GM19468 (cell line): ENCODE measurements around the gene FGFR2.
A peak's percentile ranks its signal among the peaks of the same experiment; 100 is the strongest.
"Not testable (repeated sequence)": the region's sequence is repeated elsewhere in the genome, so short reads cannot be mapped to it uniquely, and the experiment has no call there.

Experiments
- ATAC-seq: cut with Tn5 transposase; IDR thresholded peaks from one replicate; pipeline ENCODE4 v1.9.1; 2021; ENCODE audit warnings: mild to moderate bottlenecking, moderate library complexity, moderate number of reproducible peaks; ENCODE audit not compliant: unreplicated experiment; ENCODE audit errors: extremely low read depth

The FGFR2 gene

DNA sequence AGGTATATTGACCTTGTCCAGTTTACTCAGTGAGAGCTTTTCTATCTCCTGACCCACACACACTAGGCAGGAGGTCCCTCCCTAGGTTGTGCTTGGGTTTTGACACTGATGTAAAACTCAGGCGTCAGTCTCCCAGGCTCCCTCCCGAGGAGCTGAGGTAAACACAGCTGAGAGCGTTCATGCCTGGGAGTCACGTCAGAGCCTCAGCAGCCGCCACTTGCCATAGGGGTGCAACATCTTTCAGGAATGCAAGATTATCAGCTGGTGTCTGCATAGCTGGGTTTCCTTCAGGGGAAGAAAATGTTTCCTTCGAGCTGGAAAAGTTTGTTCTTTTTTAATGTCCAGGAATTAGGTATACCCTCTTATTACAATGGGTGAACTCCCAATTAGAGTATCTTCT is 70.6 kb downstream of the FGFR2 start:
- no peak for ATAC-seq

DNA sequence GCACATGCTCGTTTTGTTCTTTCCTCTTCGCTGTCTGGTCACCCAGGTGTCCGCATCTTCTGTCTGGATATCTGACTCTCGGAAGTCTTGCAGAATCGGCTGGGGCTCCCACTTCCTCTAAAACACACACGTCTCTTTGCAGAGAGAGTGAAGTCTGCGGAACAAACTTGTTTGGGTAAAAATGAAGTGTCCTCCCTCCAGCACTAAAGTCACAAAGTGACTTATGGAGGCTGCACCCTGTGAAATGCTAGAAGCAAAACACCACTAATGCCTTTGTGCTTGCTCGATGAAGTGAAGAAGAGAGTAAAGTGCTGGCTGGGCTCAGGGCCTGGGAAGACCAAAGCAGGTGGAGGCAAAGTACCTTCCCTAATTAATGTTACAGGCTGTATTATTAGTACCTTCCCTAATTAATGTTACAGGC is 71.4 kb downstream of the FGFR2 start:
- ATAC-seq = no peak

- no peak for ATAC-seq
Observed at GRCh38 chr10:121526135-121526790, 72.0 kb downstream of the FGFR2 start.

GRCh38 chr10:121525251-121526134 is 72.8 kb downstream of the FGFR2 start:
- no peak for ATAC-seq

- ATAC-seq = no peak
Observed at GRCh38 chr10:121524157-121524817, 74.0 kb downstream of the FGFR2 start.

DNA sequence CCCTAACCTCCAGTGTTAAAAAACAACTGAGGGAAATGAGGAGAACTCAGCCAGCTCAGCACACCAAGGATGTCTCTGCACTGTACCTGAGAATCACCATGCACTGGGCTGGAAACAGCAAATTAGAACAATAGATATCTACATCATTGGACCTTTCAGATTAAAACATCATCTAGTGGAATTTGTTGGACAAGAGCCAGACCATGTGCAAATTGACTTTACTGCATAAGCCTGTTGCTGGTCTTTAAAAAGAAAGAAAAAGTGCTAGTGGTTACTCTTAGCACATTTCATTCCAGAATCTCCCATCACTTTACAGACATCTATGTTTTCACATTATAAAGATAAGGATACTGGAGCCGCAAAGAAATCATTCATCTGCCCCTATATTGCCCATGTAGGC is 75.4 kb downstream of the FGFR2 start:
- ATAC-seq = no peak

GRCh38 chr10:121521794-121522556 is 76.3 kb downstream of the FGFR2 start:
- ATAC-seq = no peak

- not testable (repeated sequence) for ATAC-seq
Observed at GRCh38 chr10:121520526-121520925, 77.7 kb downstream of the FGFR2 start.

- ATAC-seq = no peak
Observed at GRCh38 chr10:121519901-121520493, 78.2 kb downstream of the FGFR2 start.

DNA sequence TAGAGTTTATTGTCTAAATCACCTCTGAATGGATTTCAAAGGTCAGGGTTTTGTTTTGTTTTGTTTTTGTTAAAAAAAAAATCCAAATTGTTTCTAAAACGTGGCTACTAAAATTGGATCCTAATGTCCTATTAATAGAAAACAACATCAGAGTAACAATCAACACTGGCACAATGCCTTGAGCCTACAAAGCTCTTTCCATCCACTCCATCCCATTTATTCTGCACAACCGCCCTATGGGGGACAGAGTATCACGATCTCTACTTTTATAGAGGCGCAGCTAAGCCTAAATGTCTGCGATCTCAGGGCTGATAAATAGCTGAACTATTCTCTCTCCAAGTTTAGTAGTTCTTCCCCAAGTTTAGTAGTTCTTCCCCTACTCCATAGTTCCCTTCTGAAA is 78.8 kb downstream of the FGFR2 start:
- no peak for ATAC-seq

DNA sequence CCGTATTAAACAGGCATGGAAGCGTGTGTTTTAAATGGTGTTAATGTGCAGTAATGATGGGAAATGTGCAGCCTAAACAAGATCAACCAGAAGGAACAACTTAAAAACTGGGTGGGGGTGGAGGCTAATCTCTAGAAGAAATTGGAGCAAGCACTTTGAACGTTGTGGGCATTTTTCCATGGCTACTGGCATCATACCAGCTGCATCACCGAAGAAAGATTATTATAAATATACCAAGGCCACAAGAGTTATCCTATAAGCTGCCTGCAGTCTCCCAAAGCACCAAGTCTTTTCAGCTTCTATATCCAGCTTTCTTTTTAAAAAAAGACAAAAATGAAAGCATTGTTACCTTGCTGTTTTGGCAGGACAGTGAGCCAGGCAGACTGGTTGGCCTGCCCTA is 79.9 kb downstream of the FGFR2 start:
- no peak for ATAC-seq

- peak; percentile 73 for ATAC-seq
Observed at GRCh38 chr10:121516093-121516865, 82.0 kb downstream of the FGFR2 start.

DNA sequence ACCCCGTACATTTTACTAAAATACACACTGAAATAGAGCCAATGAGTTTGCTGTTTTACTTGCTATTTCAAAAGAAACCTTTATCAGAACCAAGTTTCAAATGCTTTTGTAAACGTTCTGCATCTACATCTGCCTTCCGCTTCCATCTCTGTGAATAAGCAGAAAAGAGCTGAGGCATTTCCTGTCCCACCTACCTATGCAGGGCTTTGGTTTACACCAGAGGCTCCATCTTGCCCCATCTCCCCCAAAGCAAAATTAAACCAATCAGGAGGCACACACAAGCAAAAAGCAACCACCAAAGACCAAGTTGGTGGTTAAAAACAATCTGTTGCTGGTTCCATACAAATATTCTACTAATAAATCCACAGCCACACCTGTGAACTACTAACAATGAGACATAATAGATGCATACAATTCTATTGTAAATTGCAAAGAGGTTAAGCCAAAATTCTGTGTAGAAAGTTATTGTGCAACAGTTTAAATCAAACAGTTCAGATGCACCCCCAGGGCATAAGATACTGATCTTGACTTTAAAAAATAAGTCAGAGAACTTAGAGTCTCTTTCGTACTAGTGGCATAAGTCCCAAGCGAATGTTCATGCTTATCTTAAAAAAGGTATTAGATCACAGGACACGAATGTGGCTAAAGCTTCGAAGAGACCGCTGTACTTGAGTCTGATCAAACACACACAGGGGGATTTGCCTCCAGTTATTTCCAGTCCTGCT is 83.9 kb downstream of the FGFR2 start:
- ATAC-seq = no peak

- ATAC-seq = no peak
Observed at GRCh38 chr10:121511943-121512342, 86.3 kb downstream of the FGFR2 start.

- ATAC-seq = no peak
Observed at GRCh38 chr10:121511460-121511859, 86.8 kb downstream of the FGFR2 start.

DNA sequence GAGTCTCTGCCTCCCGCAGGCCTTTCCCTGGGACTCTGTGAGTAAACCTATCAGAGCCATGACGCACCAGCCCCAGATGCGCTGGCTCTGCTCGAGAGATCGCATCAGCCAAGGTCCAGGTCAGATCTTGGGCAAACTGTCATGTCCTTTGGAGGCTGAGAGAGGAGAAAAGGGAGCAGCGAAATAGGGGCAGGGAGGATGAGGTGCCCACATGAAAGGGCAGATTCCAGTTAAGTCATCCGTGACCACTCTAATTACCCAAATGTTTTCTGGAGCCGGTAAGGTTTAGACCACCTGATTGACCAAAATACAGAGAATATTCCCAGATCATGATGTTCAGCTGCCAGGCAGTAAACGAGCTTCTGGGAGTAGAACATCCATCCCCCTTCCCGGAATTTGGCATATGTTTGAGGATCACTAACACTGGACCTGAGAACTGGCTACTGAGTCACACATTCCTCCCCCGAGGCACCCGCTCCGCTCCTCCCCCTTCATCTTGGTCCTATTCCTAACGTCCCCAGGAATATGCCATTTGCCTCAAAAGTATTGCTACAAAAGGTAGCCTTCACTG is 88.0 kb downstream of the FGFR2 start:
- ATAC-seq = no peak

DNA sequence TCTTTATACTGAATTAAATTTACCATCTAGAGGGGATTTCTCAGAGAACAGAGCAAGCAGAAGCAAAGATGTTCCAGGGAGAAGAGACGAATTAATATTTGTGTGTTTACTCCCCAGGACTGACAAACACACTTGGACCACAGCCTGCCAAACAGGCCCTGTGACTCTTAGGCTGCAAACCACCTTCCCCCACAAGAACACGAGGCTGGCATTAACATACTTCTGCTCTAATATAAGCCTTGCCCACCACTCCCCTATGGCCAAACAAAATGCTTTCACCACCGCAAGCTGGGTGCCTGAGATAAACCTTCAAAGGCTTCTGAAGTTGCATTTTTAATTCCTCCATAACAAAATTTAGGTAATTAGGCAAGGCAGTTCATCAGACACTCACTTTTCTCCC is 88.4 kb downstream of the FGFR2 start:
- no peak for ATAC-seq

DNA sequence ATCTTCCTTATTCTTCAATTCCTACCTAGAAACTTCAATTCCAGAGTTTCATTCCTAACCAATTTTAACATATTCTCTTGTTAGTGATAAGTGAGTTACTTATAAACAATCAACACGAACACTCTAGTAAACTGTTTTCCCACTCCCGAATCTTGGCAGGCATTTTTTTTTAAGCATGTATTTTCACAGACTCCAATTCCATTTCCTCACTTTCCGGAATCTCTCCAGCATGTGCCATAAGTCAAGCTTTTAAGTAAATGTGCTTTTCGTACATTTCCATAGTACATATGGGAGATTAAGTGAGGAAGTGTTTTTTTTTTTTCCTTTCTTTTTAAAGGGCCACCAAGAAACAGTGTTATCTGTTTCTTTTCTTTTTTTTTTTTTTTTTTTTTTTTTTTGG is 89.1 kb downstream of the FGFR2 start:
- no peak for ATAC-seq
